Spinal cord (tissue), 10 donors: Measurements from ENCODE around the gene TNFRSF19. TPM values are rescaled to one million over a fixed set of nuclear protein-coding genes. Genes with fewer than 3 reads are reported as not detected.

Experiments
- DNase-seq, 6 donors: peaks; one replicate each; pipeline versions ENCODE4 v3.0.0 to v3.0.0-alpha.2; 2013 to 2015; ENCODE audit warnings: low spot score in 6 of 6, low read depth in 4 of 6
- H3K27ac ChIP-seq: one replicate; pipeline ENCODE4 v1.5.1; 2013; ENCODE audit warnings: low read depth, low read length, control low read depth
- H3K27me3 ChIP-seq: one replicate; pipeline ENCODE4 v1.6.1; 2013; ENCODE audit warnings: low read length; ENCODE audit not compliant: control insufficient read depth, insufficient read depth
- H3K36me3 ChIP-seq: one replicate; pipeline ENCODE4 v1.6.1; 2013; ENCODE audit warnings: low read length; ENCODE audit not compliant: control insufficient read depth, insufficient read depth
- H3K4me1 ChIP-seq: one replicate; pipeline ENCODE4 v1.6.1; 2013; ENCODE audit warnings: low read length; ENCODE audit not compliant: control insufficient read depth, insufficient read depth
- H3K4me3 ChIP-seq: one replicate; pipeline ENCODE4 v1.5.1; 2013; ENCODE audit warnings: low read depth, low read length, control low read depth
- H3K9me3 ChIP-seq: one replicate; pipeline ENCODE4 v1.6.1; 2013; ENCODE audit warnings: low read length; ENCODE audit not compliant: control insufficient read depth, insufficient read depth
- WGBS: methylation state at CpG from one replicate; pipeline ENCODE4 v1.1.5; 2013; ENCODE audit warnings: missing lambda C conversion rate; ENCODE audit not compliant: insufficient coverage; 5-methylcytosine and 5-hydroxymethylcytosine counted together
- polyA plus RNA-seq, 2 donors: library from polyadenylated mRNA; unstranded; fragments of 120-200 nt; gene quantifications; one replicate each; pipeline ENCODE4 v1.2.1, GENCODE V29; 2013; ENCODE audit not compliant: insufficient read length in 2 of 2
- total RNA-seq, 2 donors: library from RNA; depleted of rRNA in 1 of 2; stranded (reverse); fragments of 120-200 nt in 1 of 2; fragments of >200 nt in 1 of 2; gene quantifications; one replicate each; pipeline versions ENCODE4 v1.2.3 to v1.2.4, GENCODE V29; 2013 to 2014
- donor health status: healthy.

TNFRSF19 gene
- total and polyA plus RNA-seq, 4 donors = 30.8 to 38.9 (median 34.3) TPM

- 42% methylated on average over 40 of the region's 46 CpGs for WGBS
- peaks cover 5% of the 10 kb centered on the region for H3K27me3 ChIP-seq
- peak in 2 of 6 donors; percentile 37 to 44 for DNase-seq
Observed at GRCh38 chr13:23695711-23696464, 125.7 kb downstream of the TNFRSF19 start.

DNA sequence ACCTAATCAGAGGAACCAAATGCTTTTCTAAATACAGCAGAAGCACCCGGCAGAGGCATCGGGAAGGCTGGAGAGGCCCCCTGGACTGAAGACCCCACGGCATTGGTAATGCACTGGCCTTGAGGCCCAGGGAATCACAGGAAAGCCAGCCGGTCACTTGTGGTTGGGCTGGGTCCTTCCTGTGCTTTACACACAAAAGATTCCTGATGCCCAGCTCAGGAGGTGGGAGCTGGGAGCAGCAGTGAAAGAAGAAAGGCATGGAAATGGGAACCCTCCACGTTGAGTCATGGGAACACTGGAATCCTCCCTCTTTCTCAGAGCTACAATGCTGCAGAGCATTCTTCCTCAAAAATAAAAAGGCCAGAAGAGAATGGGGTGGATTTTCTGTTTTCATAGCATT, 126.4 kb downstream of the TNFRSF19 start:
- Histone ChIP-seq H3K4me3 (no peak overlapping the region), H3K9me3 (no peaks in the 10 kb centered on the region), H3K27ac (no peak overlapping the region), H3K27me3 (peaks cover 5% of the 10 kb centered on the region), H3K4me1 (peaks cover 17% of the 10 kb centered on the region), H3K36me3 (peaks cover 3% of the 10 kb centered on the region)
- 62% methylated on average over 4 of the region's 5 CpGs for WGBS
- no peak for DNase-seq

More at GRCh38 chr13:23695711-23696464, 125.7 kb downstream of the TNFRSF19 start:
- no peak overlapping the region for H3K27ac ChIP-seq
- no peak overlapping the region for H3K4me3 ChIP-seq
- peaks cover 3% of the 10 kb centered on the region for H3K36me3 ChIP-seq
- H3K4me1 ChIP-seq = peaks cover 17% of the 10 kb centered on the region
- H3K9me3 ChIP-seq = no peaks in the 10 kb centered on the region

GRCh38 chr13:23697772-23698313, 127.6 kb downstream of the TNFRSF19 start:
- Histone ChIP-seq H3K27me3 (peaks cover 5% of the 10 kb centered on the region), H3K4me1 (peaks cover 18% of the 10 kb centered on the region), H3K9me3 (no peaks in the 10 kb centered on the region), H3K27ac (no peak overlapping the region), H3K36me3 (peaks cover 3% of the 10 kb centered on the region), H3K4me3 (no peak overlapping the region)
- no CpG with 5 or more reads among the region's 1 CpG for WGBS
- no peak for DNase-seq

DNA sequence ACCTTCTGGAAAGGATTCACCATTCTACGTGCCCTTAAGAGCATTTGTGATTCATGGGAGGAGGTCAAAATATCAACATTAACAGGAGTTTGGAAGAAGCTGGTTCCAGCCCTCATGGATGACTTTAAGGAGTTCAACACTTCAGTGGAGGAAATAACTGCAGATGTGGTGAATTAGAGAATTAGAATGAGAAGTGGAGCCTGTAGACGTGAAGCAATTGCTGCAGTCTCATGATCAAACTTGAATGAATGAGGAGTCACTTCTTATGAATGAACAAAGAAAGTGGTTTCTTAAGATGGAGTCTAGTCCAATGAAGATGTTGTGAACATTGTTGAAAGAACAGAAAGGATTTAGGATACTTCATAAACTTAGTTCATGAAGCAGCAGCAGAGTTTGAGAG, 129.1 kb downstream of the TNFRSF19 start:
- H3K9me3 ChIP-seq = no peaks in the 10 kb centered on the region
- H3K36me3 ChIP-seq = peaks cover 3% of the 10 kb centered on the region
- no peak overlapping the region for H3K4me3 ChIP-seq
- 94% methylated on average over 2 of the region's 2 CpGs for WGBS
- peaks cover 5% of the 10 kb centered on the region for H3K27me3 ChIP-seq
- DNase-seq = no peak
- no peak overlapping the region for H3K27ac ChIP-seq
- H3K4me1 ChIP-seq = peaks cover 19% of the 10 kb centered on the region

DNA sequence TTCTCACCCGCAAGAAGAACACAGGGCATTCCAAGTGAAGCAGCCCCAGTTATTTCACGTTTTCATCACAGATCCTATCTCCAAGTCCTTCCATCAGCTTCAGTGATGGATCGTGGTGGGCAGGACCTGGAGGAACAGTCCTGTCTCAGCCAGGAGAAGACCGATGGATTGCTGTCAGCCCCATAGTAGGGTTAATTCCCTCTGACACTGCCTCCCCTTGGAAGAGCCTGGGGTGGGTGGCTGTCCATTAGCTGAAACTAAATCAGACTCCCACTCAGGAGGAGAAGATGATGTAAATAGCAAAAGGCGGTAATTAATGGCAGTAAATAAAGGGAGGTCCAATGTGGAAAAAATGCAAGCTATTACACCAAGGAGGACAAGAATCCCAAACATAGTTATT, 131.0 kb downstream of the TNFRSF19 start:
- H3K27me3 ChIP-seq = no peaks in the 10 kb centered on the region
- 100% methylated on average over 2 of the region's 5 CpGs for WGBS
- peaks cover 5% of the 10 kb centered on the region for H3K4me1 ChIP-seq
- no peak for DNase-seq
- no peaks in the 10 kb centered on the region for H3K9me3 ChIP-seq
- no peak overlapping the region for H3K27ac ChIP-seq
- no peaks in the 10 kb centered on the region for H3K36me3 ChIP-seq
- H3K4me3 ChIP-seq = no peak overlapping the region

GRCh38 chr13:23701636-23702035, 131.4 kb downstream of the TNFRSF19 start:
- peaks cover 2% of the 10 kb centered on the region for H3K4me1 ChIP-seq
- H3K9me3 ChIP-seq = no peaks in the 10 kb centered on the region
- H3K27me3 ChIP-seq = no peaks in the 10 kb centered on the region
- WGBS = 90% methylated on average over 9 of the region's 12 CpGs
- no peak overlapping the region for H3K27ac ChIP-seq
- DNase-seq = no peak
- H3K36me3 ChIP-seq = no peaks in the 10 kb centered on the region
- no peak overlapping the region for H3K4me3 ChIP-seq

GRCh38 chr13:23703246-23703860, 133.1 kb downstream of the TNFRSF19 start:
- H3K9me3 ChIP-seq = no peaks in the 10 kb centered on the region
- 89% methylated on average over 5 of the region's 11 CpGs for WGBS
- H3K4me3 ChIP-seq = no peak overlapping the region
- DNase-seq = no peak
- no peaks in the 10 kb centered on the region for H3K36me3 ChIP-seq
- H3K4me1 ChIP-seq = peaks cover 2% of the 10 kb centered on the region
- no peaks in the 10 kb centered on the region for H3K27me3 ChIP-seq
- H3K27ac ChIP-seq = no peak overlapping the region

GRCh38 chr13:23705583-23705982, 135.4 kb downstream of the TNFRSF19 start:
- H3K27me3 ChIP-seq = no peaks in the 10 kb centered on the region
- no peak overlapping the region for H3K27ac ChIP-seq
- 83% methylated on average over 2 of the region's 2 CpGs for WGBS
- H3K9me3 ChIP-seq = no peaks in the 10 kb centered on the region
- no peak overlapping the region for H3K4me3 ChIP-seq
- peaks cover 2% of the 10 kb centered on the region for H3K4me1 ChIP-seq
- H3K36me3 ChIP-seq = no peaks in the 10 kb centered on the region
- DNase-seq = no peak

- H3K9me3 ChIP-seq = no peaks in the 10 kb centered on the region
- H3K27me3 ChIP-seq = no peaks in the 10 kb centered on the region
- 87% methylated on average over 2 of the region's 3 CpGs for WGBS
- no peak overlapping the region for H3K4me3 ChIP-seq
- no peaks in the 10 kb centered on the region for H3K36me3 ChIP-seq
- peaks cover 2% of the 10 kb centered on the region for H3K4me1 ChIP-seq
- DNase-seq = no peak
- H3K27ac ChIP-seq = no peak overlapping the region
Observed at GRCh38 chr13:23707674-23708073, 137.5 kb downstream of the TNFRSF19 start.

GRCh38 chr13:23709536-23709935, 139.3 kb downstream of the TNFRSF19 start:
- Histone ChIP-seq H3K4me3 (no peak overlapping the region), H3K9me3 (no peaks in the 10 kb centered on the region), H3K4me1 (no peaks in the 10 kb centered on the region), H3K27me3 (no peaks in the 10 kb centered on the region), H3K27ac (no peak overlapping the region), H3K36me3 (no peaks in the 10 kb centered on the region)
- 100% methylated on average over 1 of the region's 1 CpG for WGBS
- DNase-seq = no peak
